GM23338 (cell line): Measurements from ENCODE around the gene HMGCS2. TPM values are rescaled to one million over a fixed set of nuclear protein-coding genes. Genes with fewer than 3 reads are reported as not detected.

Experiments
- ATAC-seq: fragments of 200-7000 bp; cut with Tn5 transposase; 3 replicates; pipeline ENCODE4 v1.9.1; 2020
- DNase-seq: peaks from one replicate; pipeline ENCODE4 v3.0.0-alpha.2; 2015; ENCODE audit warnings: low spot score
- H2AFZ ChIP-seq: fragments of 200-600 bp; sonication (generic); 2 replicates; pipeline ENCODE4 v1.8.0; 2016; ENCODE audit warnings: antibody characterized with exemption, mild to moderate bottlenecking, moderate library complexity
- H3F3A ChIP-seq: fragments of 200-600 bp; sonication (generic); replicated peaks from 2 replicates; pipeline ENCODE4 v1.8.0; 2017; ENCODE audit warnings: antibody characterized with exemption, mixed run types, low read depth
- H3K27ac ChIP-seq: fragments of 200-600 bp; sonication (generic); 2 replicates; pipeline ENCODE4 v1.6.1; 2016; ENCODE audit warnings: low read depth
- H3K27me3 ChIP-seq: fragments of 200-600 bp; sonication (generic); 2 replicates; pipeline ENCODE4 v1.8.0; 2016; ENCODE audit warnings: mild to moderate bottlenecking, mixed run types, moderate library complexity; ENCODE audit not compliant: insufficient read depth
- H3K36me3 ChIP-seq: fragments of 200-600 bp; sonication (generic); 2 replicates; pipeline ENCODE4 v1.8.0; 2016; ENCODE audit warnings: mild to moderate bottlenecking; ENCODE audit not compliant: insufficient read depth
- H3K4me1 ChIP-seq: fragments of 200-600 bp; sonication (generic); 2 replicates; pipeline ENCODE4 v1.8.0; 2016; ENCODE audit warnings: mild to moderate bottlenecking, moderate library complexity; ENCODE audit not compliant: insufficient read depth
- H3K4me2 ChIP-seq: fragments of 200-600 bp; sonication (generic); 2 replicates; pipeline ENCODE4 v1.7.1; 2017; ENCODE audit warnings: mixed run types
- H3K4me3 ChIP-seq: fragments of 200-600 bp; sonication (generic); 2 replicates; pipeline ENCODE4 v1.6.1; 2016; ENCODE audit warnings: mixed run types
- H3K79me2 ChIP-seq: fragments of 200-600 bp; sonication (generic); replicated peaks from 2 replicates; pipeline ENCODE4 v1.8.0; 2017; ENCODE audit warnings: mild to moderate bottlenecking; ENCODE audit not compliant: insufficient read depth
- H3K9me2 ChIP-seq: fragments of 200-600 bp; sonication (generic); 2 replicates; pipeline ENCODE4 v1.8.0; 2017; ENCODE audit not compliant: insufficient read depth
- H4K20me1 ChIP-seq: fragments of 200-600 bp; sonication (generic); replicated peaks from 2 replicates; pipeline ENCODE4 v1.8.0; 2017; ENCODE audit warnings: mild to moderate bottlenecking; ENCODE audit not compliant: insufficient read depth
- H3K27ac Mint-ChIP-seq: 2 replicates; pipeline ENCODE4 v1.8.0; 2020; ENCODE audit warnings: inconsistent platforms, mild to moderate bottlenecking, moderate library complexity, mixed read lengths
- H3K27me3 Mint-ChIP-seq: 3 replicates; pipeline ENCODE4 v1.8.0; 2022; ENCODE audit warnings: low read depth, mild to moderate bottlenecking, moderate library complexity, mixed read lengths, inconsistent platforms; ENCODE audit not compliant: insufficient read depth, poor library complexity
- H3K36me3 Mint-ChIP-seq: 3 replicates; pipeline ENCODE4 v1.8.0; 2021; ENCODE audit warnings: low read depth, mild to moderate bottlenecking, inconsistent platforms, moderate library complexity, mixed read lengths
- H3K4me1 Mint-ChIP-seq: 3 replicates; pipeline ENCODE4 v1.8.0; 2020; ENCODE audit warnings: mild to moderate bottlenecking, inconsistent platforms, mixed read lengths
- H3K4me3 Mint-ChIP-seq: 3 replicates; pipeline ENCODE4 v1.8.0; 2021; ENCODE audit warnings: moderate library complexity, mild to moderate bottlenecking, inconsistent platforms, mixed read lengths
- H3K9me3 Mint-ChIP-seq: 3 replicates; pipeline ENCODE4 v1.8.0; 2020; ENCODE audit warnings: moderate library complexity, mild to moderate bottlenecking, inconsistent platforms, mixed read lengths
- CREB1 ChIP-seq: fragments of 250-450 bp; sonication (Bioruptor Pico); IDR thresholded peaks from 2 replicates; pipeline ENCODE4 v1.5.0; 2020; ENCODE audit warnings: low read depth, mild to moderate bottlenecking, moderate library complexity
- CTCF ChIP-seq, 2 experiments: fragments of 200-600 bp in 1 of 2; sonication (generic) in 1 of 2; conservative IDR thresholded peaks; 2 replicates each; pipeline versions ENCODE4 v1.5.1 to v1.6.1; 2016 to 2017; ENCODE audit warnings: antibody characterized with exemption in 2 of 2, low read depth in 2 of 2, mild to moderate bottlenecking in 2 of 2, moderate library complexity in 1 of 2
- ETS1 ChIP-seq: IDR thresholded peaks from 2 replicates; pipeline ENCODE4 v1.6.1; 2016; ENCODE audit warnings: antibody characterized with exemption
- EZH2 ChIP-seq: fragments of 200-600 bp; sonication (generic); IDR thresholded peaks from one replicate; pipeline ENCODE4 v1.8.0; 2017; ENCODE audit warnings: antibody characterized with exemption, mild to moderate bottlenecking, low read depth; ENCODE audit not compliant: unreplicated experiment
- EZH2phosphoT487 ChIP-seq: fragments of 200-600 bp; sonication (generic); IDR thresholded peaks from one replicate; pipeline ENCODE4 v1.8.1; 2018; ENCODE audit warnings: antibody characterized with exemption; ENCODE audit not compliant: unreplicated experiment
- JUNB ChIP-seq: IDR thresholded peaks from one replicate; pipeline ENCODE4 v1.6.1; 2016; ENCODE audit warnings: antibody characterized with exemption; ENCODE audit not compliant: unreplicated experiment
- NANOG ChIP-seq: IDR thresholded peaks from 2 replicates; pipeline ENCODE4 v1.6.1; 2016; ENCODE audit warnings: antibody characterized with exemption, borderline replicate concordance
- POLR2AphosphoS5 ChIP-seq: IDR thresholded peaks from 2 replicates; pipeline ENCODE4 v1.6.1; 2016; ENCODE audit warnings: antibody characterized with exemption, low read depth
- REST ChIP-seq: IDR thresholded peaks from one replicate; pipeline ENCODE4 v1.6.1; 2018; ENCODE audit warnings: antibody characterized with exemption; ENCODE audit not compliant: unreplicated experiment
- STAT1 ChIP-seq: IDR thresholded peaks from one replicate; pipeline ENCODE4 v1.6.1; 2016; ENCODE audit warnings: antibody characterized with exemption; ENCODE audit not compliant: unreplicated experiment
- ZNF114 ChIP-seq: fragments of 250-450 bp; sonication (Bioruptor Pico); IDR thresholded peaks from 2 replicates; pipeline ENCODE4 v1.5.0; 2020; ENCODE audit warnings: mild to moderate bottlenecking, moderate library complexity
- ZNF331 ChIP-seq: fragments of 250-450 bp; sonication (Bioruptor Pico); IDR thresholded peaks from 2 replicates; pipeline ENCODE4 v1.5.0; 2020; ENCODE audit warnings: low read depth, mild to moderate bottlenecking, moderate library complexity
- ZNF462 ChIP-seq: fragments of 250-450 bp; sonication (Bioruptor Pico); IDR thresholded peaks from 2 replicates; pipeline ENCODE4 v1.5.0; 2020; ENCODE audit warnings: mild to moderate bottlenecking, moderate library complexity
- polyA plus RNA-seq: library from polyadenylated mRNA; unstranded; fragments of >200 nt; fragmentation: Nextera tagmentation; extraction: Ambion mirVana; gene quantifications from 2 replicates; pipeline ENCODE4 v1.2.1, GENCODE V29; 2016
- total RNA-seq: library from RNA; depleted of rRNA; stranded (reverse); fragments of >200 nt; shearing (Covaris generic); gene quantifications from 2 replicates; pipeline ENCODE4 v1.2.3, GENCODE V29; 2014

The HMGCS2 gene
- total and polyA plus RNA-seq, 2 experiments from 2014 or later = not detected

GRCh38 chr1:119714583-119714982 lies 54.1 kb downstream of the HMGCS2 start:
- H3K4me2 ChIP-seq = peak overlapping the region; percentile 91
- Mint-ChIP-seq H3K9me3 (peaks cover 6% of the 10 kb centered on the region; the same call in 2 of the 3 replicates), H3K27ac (peak overlapping the region; percentile 100), H3K27me3 (peaks cover 21% of the 10 kb centered on the region), H3K4me3 (peak overlapping the region; percentile 99), H3K4me1 (peaks cover 61% of the 10 kb centered on the region), H3K36me3 (peaks cover 66% of the 10 kb centered on the region)
- H3K79me2 ChIP-seq = peaks cover 77% of the 10 kb centered on the region
- TF ChIP-seq REST = no peak
- no peak for TF ChIP-seq ZNF462
- TF ChIP-seq ETS1 = no peak
- no peak for TF ChIP-seq STAT1
- TF ChIP-seq ZNF331 (CRISPR knock-in tag) = no peak
- TF ChIP-seq POLR2AphosphoS5 = no peak
- TF ChIP-seq CREB1 = no peak
- no peak for TF ChIP-seq EZH2phosphoT487
- no peak for TF ChIP-seq EZH2
- no peak for TF ChIP-seq JUNB
- no peak for TF ChIP-seq CTCF (conservative IDR thresholded peaks at IDR 0.05; ENCODE audit: low read depth in 2 of 2)
- TF ChIP-seq NANOG = no peak
- no peak for TF ChIP-seq ZNF114 (CRISPR knock-in tag)
- no peaks in the 10 kb centered on the region for H3K9me2 ChIP-seq
- H4K20me1 ChIP-seq = peaks cover 59% of the 10 kb centered on the region
- peaks cover 9% of the 10 kb centered on the region for H3F3A ChIP-seq
- no peak overlapping the region for H3K27ac ChIP-seq
- H3K4me1 ChIP-seq = peaks cover 59% of the 10 kb centered on the region
- H3K27me3 ChIP-seq = no peaks in the 10 kb centered on the region
- peak overlapping the region; percentile 98 for H3K4me3 ChIP-seq
- ATAC-seq (no peak), DNase-seq (peak; percentile 38)
- no peak overlapping the region for H2AFZ ChIP-seq
- H3K36me3 ChIP-seq = peaks cover 7% of the 10 kb centered on the region
